HepG2 (cell line): Measurements from ENCODE around the gene DUSP15. TPM values are rescaled to one million over a fixed set of nuclear protein-coding genes. Genes with fewer than 3 reads are reported as not detected.

Source experiments
- ARNTL ChIP-seq: sonication (generic); formaldehyde crosslinking; IDR thresholded peaks from 2 replicates; pipeline ENCODE4 v1.4.0; 2020; ENCODE audit warnings: mild to moderate bottlenecking, missing genetic modification reagents
- BORCS8-MEF2B ChIP-seq: sonication (generic); formaldehyde crosslinking; IDR thresholded peaks from 2 replicates; pipeline ENCODE4 v1.8.0; 2022; ENCODE audit warnings: mild to moderate bottlenecking, missing genetic modification reagents
- CEBPG ChIP-seq: IDR thresholded peaks from 2 replicates; pipeline ENCODE4 v1.6.1; 2016
- FOSL2 ChIP-seq: sonication (generic); formaldehyde crosslinking; IDR thresholded peaks from 2 replicates; pipeline ENCODE4 v1.4.0; 2020; ENCODE audit warnings: missing genetic modification reagents
- FOXO1 ChIP-seq: sonication (generic); formaldehyde crosslinking; IDR thresholded peaks from 2 replicates; pipeline ENCODE4 v1.4.0; 2020; ENCODE audit warnings: missing genetic modification reagents
- HIVEP1 ChIP-seq: sonication (generic); formaldehyde crosslinking; IDR thresholded peaks from 2 replicates; pipeline ENCODE4 v1.4.0; 2020; ENCODE audit warnings: mild to moderate bottlenecking, missing genetic modification reagents
- HOXD1 ChIP-seq: sonication (generic); formaldehyde crosslinking; IDR thresholded peaks from 2 replicates; pipeline ENCODE4 v1.5.0; 2020; ENCODE audit warnings: missing genetic modification reagents
- KMT2A ChIP-seq: sonication (generic); formaldehyde crosslinking; IDR thresholded peaks from 2 replicates; pipeline ENCODE4 v1.4.0; 2020; ENCODE audit warnings: missing genetic modification reagents
- LCORL ChIP-seq, 2 experiments: fragments of 450-650 bp in 1 of 2; sonication (generic) in 1 of 2; formaldehyde crosslinking in 1 of 2; IDR thresholded peaks; 2 replicates each; pipeline versions ENCODE4 v1.5.0 to v1.6.1; 2017 to 2020; ENCODE audit warnings: antibody characterized with exemption in 1 of 2, missing genetic modification reagents in 1 of 2
- MAFG ChIP-seq: sonication (generic); formaldehyde crosslinking; IDR thresholded peaks from 2 replicates; pipeline ENCODE4 v1.5.1; 2020; ENCODE audit warnings: mild to moderate bottlenecking, missing genetic modification reagents
- MLLT10 ChIP-seq: sonication (generic); formaldehyde crosslinking; IDR thresholded peaks from 2 replicates; pipeline ENCODE4 v1.4.0; 2020; ENCODE audit warnings: missing genetic modification reagents
- MTA1 ChIP-seq: sonication (generic); formaldehyde crosslinking; IDR thresholded peaks from 2 replicates; pipeline ENCODE4 v1.4.0; 2020; ENCODE audit warnings: missing genetic modification reagents, mild to moderate bottlenecking, borderline replicate concordance
- NR2C2 ChIP-seq: sonication (generic); formaldehyde crosslinking; IDR thresholded peaks from 2 replicates; pipeline ENCODE4 v1.4.0; 2020; ENCODE audit warnings: missing genetic modification reagents, mild to moderate bottlenecking, moderate library complexity, borderline replicate concordance
- RELA ChIP-seq: sonication (generic); formaldehyde crosslinking; IDR thresholded peaks from 2 replicates; pipeline ENCODE4 v1.4.0; 2020; ENCODE audit warnings: missing genetic modification reagents
- RFX3 ChIP-seq: IDR thresholded peaks from 2 replicates; pipeline ENCODE4 v1.6.1; 2016; ENCODE audit warnings: missing biosample characterization, missing genetic modification reagents
- ZBTB7A ChIP-seq: sonication (generic); formaldehyde crosslinking; IDR thresholded peaks from 2 replicates; pipeline ENCODE4 v1.8.0; 2022; ENCODE audit warnings: mild to moderate bottlenecking, missing genetic modification reagents
- ZNF136 ChIP-seq: sonication (generic); formaldehyde crosslinking; IDR thresholded peaks from 2 replicates; pipeline ENCODE4 v1.8.1; 2022; ENCODE audit warnings: low read depth, mild to moderate bottlenecking, moderate library complexity, missing genetic modification reagents
- ZNF138 ChIP-seq: sonication (generic); formaldehyde crosslinking; IDR thresholded peaks from 2 replicates; pipeline ENCODE4 v1.5.0; 2020; ENCODE audit warnings: mild to moderate bottlenecking, low read depth, missing genetic modification reagents
- ZNF296 ChIP-seq: sonication (generic); formaldehyde crosslinking; conservative IDR thresholded peaks from 2 replicates; pipeline ENCODE4 v1.5.0; 2020; ENCODE audit warnings: mild to moderate bottlenecking, missing genetic modification reagents
- ZNF570 ChIP-seq: sonication (generic); formaldehyde crosslinking; IDR thresholded peaks from 2 replicates; pipeline ENCODE4 v1.4.0; 2020; ENCODE audit warnings: mild to moderate bottlenecking, missing genetic modification reagents, borderline replicate concordance
- polyA plus RNA-seq, 8 experiments: library from polyadenylated mRNA; depleted of rRNA in 3 of 8; stranded (reverse) in 7 of 8; unstranded in 1 of 8; fragments of >200 nt; fragmentation: Illumina TruSeq in 4 of 8; extraction: Trizol in 4 of 8; gene quantifications; 2 replicates each; pipeline versions ENCODE4 v1.2.1 to v1.2.3, GENCODE V29; 2011 to 2016; ENCODE audit warnings: low read depth in 4 of 8, missing spikeins in 1 of 8, mixed read lengths in 1 of 8; ENCODE audit not compliant: insufficient read depth in 1 of 8
- total RNA-seq, 5 experiments: library from RNA; depleted of rRNA; stranded (reverse); fragments of >200 nt; fragmentation: Illumina TruSeq; extraction: Trizol; gene quantifications; 2 replicates each; pipeline ENCODE4 v1.2.3, GENCODE V29; 2016; ENCODE audit warnings: low read depth in 1 of 5
- TF ChIP-seq, protein P1 (sequence below): sonication (generic); formaldehyde crosslinking; IDR thresholded peaks from 2 replicates; pipeline ENCODE4 v1.8.1; 2023; ENCODE audit warnings: mild to moderate bottlenecking, missing genetic modification reagents, borderline replicate concordance
- TF ChIP-seq, protein P2 (sequence below): sonication (generic); formaldehyde crosslinking; IDR thresholded peaks from 2 replicates; pipeline ENCODE4 v1.4.0; 2020; ENCODE audit warnings: missing genetic modification reagents, borderline replicate concordance
- TF ChIP-seq, protein P3 (sequence below): sonication (generic); formaldehyde crosslinking; IDR thresholded peaks from 2 replicates; pipeline ENCODE4 v1.4.0; 2020; ENCODE audit warnings: mild to moderate bottlenecking, missing genetic modification reagents
- TF ChIP-seq, protein P4 (sequence below): sonication (generic); formaldehyde crosslinking; IDR thresholded peaks from 2 replicates; pipeline ENCODE4 v1.8.1; 2023; ENCODE audit warnings: mild to moderate bottlenecking, inconsistent platforms, moderate library complexity, missing genetic modification reagents, borderline replicate concordance

DUSP15 gene
- total and polyA plus RNA-seq, 2 of the 13 experiments (the other 11 are each of a cell fraction or from before 2014, with no cell fraction given), result 0.17 to 0.93 TPM

DNA sequence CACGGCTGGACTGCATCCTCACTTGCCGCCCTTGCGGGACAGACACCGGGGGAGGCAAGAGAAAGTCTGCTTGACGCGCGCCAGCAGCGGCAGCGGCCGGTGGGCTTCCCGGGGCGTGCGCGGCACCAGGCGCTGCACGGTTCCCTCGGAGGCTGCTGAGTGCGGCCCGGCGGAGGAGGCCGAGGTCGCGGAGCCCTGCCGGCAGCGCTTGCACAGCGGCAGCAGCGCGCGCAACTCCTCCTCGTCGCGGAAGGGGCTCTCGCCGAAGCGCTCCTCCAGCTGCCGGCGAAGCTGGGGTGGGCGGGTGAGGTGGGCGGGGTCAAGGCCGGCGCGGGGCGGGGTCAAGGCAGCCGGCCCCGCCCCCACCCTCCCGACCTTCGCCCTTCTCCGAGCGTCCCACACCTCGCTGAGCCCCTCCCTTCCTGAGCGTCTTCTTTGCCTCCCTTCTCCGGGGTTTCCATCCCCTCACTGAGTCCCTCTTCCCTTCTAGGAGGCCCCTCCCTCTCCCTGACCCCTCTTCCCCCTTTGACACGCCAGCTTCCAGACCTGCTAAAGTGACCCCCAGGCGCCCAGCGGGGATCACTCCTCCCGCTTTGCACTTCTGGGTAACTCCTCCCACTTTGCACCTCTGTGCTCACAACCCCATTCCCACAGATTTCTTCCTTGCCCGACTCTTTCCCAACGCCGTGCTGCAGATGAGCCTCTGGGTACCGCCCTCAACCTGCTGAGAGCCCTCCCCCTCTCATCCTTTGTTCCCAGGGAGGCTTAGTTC, 8.8 kb downstream of the DUSP15 start (continued):
- TF ChIP-seq FOSL2 (CRISPR knock-in tag), result 0 out of 2 replicates have a peak, but pooled peaks have one; percentile 3
- no peak for TF ChIP-seq LCORL (IDR thresholded peaks at IDR 0.05)
- no peak for TF ChIP-seq LCORL (CRISPR knock-in tag; IDR thresholded peaks at IDR 0.05)
- no peak for TF ChIP-seq ZNF296 (CRISPR knock-in tag)
- TF ChIP-seq ZNF570, result no peak
- TF ChIP-seq, protein P1, sequence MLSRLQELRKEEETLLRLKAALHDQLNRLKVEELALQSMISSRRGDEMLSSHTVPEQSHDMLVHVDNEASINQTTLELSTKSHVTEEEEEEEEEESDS, result no peak; the same call in 1 of the 2 replicates
- TF ChIP-seq MTA1 (CRISPR knock-in tag), result peak; percentile 85; the same call in 1 of the 2 replicates
- TF ChIP-seq, protein P2, sequence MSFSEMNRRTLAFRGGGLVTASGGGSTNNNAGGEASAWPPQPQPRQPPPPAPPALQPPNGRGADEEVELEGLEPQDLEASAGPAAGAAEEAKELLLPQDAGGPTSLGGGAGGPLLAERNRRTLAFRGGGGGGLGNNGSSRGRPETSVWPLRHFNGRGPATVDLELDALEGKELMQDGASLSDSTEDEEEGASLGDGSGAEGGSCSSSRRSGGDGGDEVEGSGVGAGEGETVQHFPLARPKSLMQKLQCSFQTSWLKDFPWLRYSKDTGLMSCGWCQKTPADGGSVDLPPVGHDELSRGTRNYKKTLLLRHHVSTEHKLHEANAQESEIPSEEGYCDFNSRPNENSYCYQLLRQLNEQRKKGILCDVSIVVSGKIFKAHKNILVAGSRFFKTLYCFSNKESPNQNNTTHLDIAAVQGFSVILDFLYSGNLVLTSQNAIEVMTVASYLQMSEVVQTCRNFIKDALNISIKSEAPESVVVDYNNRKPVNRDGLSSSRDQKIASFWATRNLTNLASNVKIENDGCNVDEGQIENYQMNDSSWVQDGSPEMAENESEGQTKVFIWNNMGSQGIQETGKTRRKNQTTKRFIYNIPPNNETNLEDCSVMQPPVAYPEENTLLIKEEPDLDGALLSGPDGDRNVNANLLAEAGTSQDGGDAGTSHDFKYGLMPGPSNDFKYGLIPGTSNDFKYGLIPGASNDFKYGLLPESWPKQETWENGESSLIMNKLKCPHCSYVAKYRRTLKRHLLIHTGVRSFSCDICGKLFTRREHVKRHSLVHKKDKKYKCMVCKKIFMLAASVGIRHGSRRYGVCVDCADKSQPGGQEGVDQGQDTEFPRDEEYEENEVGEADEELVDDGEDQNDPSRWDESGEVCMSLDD (CRISPR knock-in tag), result no peak
- no peak for TF ChIP-seq HOXD1
- peak; percentile 59 for TF ChIP-seq NR2C2
- peak; percentile 65; the same call in 1 of the 2 replicates for TF ChIP-seq BORCS8-MEF2B (CRISPR knock-in tag)
- TF ChIP-seq MAFG (CRISPR knock-in tag), result no peak
- TF ChIP-seq HIVEP1 (CRISPR knock-in tag), result 0 out of 2 replicates have a peak, but pooled peaks have one; percentile 19
- TF ChIP-seq MLLT10 (CRISPR knock-in tag), result no peak
- TF ChIP-seq RELA (CRISPR knock-in tag), result 0 out of 2 replicates have a peak, but pooled peaks have one; percentile 60
- no peak for TF ChIP-seq RFX3 (CRISPR knock-in tag)
- peak; percentile 77 for TF ChIP-seq ZBTB7A (CRISPR knock-in tag)
- TF ChIP-seq, protein P3, sequence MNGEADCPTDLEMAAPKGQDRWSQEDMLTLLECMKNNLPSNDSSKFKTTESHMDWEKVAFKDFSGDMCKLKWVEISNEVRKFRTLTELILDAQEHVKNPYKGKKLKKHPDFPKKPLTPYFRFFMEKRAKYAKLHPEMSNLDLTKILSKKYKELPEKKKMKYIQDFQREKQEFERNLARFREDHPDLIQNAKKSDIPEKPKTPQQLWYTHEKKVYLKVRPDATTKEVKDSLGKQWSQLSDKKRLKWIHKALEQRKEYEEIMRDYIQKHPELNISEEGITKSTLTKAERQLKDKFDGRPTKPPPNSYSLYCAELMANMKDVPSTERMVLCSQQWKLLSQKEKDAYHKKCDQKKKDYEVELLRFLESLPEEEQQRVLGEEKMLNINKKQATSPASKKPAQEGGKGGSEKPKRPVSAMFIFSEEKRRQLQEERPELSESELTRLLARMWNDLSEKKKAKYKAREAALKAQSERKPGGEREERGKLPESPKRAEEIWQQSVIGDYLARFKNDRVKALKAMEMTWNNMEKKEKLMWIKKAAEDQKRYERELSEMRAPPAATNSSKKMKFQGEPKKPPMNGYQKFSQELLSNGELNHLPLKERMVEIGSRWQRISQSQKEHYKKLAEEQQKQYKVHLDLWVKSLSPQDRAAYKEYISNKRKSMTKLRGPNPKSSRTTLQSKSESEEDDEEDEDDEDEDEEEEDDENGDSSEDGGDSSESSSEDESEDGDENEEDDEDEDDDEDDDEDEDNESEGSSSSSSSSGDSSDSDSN (CRISPR knock-in tag), result peak; percentile 54; the same call in 1 of the 2 replicates
- TF ChIP-seq KMT2A (CRISPR knock-in tag), result no peak
- no peak for TF ChIP-seq ZNF136
- TF ChIP-seq, protein P4, sequence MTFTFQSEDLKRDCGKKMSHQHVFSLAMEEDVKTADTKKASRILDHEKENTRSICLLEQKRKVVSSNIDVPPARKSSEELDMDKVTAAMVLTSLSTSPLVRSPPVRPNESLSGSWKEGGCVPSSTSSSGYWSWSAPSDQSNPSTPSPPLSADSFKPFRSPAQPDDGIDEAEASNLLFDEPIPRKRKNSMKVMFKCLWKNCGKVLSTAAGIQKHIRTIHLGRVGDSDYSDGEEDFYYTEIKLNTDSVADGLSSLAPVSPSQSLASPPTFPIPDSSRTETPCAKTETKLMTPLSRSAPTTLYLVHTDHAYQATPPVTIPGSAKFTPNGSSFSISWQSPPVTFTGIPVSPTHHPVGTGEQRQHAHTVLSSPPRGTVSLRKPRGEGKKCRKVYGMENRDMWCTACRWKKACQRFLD (CRISPR knock-in tag), result 0 out of 2 replicates have a peak, but pooled peaks have one; percentile 29
- TF ChIP-seq FOXO1 (CRISPR knock-in tag), result 0 out of 2 replicates have a peak, but pooled peaks have one; percentile 9
- TF ChIP-seq CEBPG (CRISPR knock-in tag), result no peak
- TF ChIP-seq ARNTL (CRISPR knock-in tag), result no peak
- 0 out of 2 replicates have a peak, but pooled peaks have one; percentile 34 for TF ChIP-seq ZNF138 (CRISPR knock-in tag)
